Thoracic aorta (tissue), 2 donors: Measurements from ENCODE around the gene STPG1. TPM values are rescaled to one million over a fixed set of nuclear protein-coding genes. Genes with fewer than 3 reads are reported as not detected.

Experiments used
- ATAC-seq: fragments of 150-250 bp; one replicate; pipeline ENCODE4 v1.8.0; 2017; ENCODE audit warnings: low read depth; ENCODE audit not compliant: insufficient number of reproducible peaks, low FRiP score
- DNase-seq: peaks from one replicate; pipeline ENCODE4 v3.0.0-alpha.2; 2020; ENCODE audit warnings: low spot score
- H3K27ac ChIP-seq, 2 donors: fragments of 200-600 bp; sonication (generic); 1 replicate in 1 of 2; 2 replicates in 1 of 2; pipeline ENCODE4 v1.5.1; 2016; ENCODE audit warnings: mild to moderate bottlenecking in 2 of 2, moderate library complexity in 2 of 2
- H3K27me3 ChIP-seq: fragments of 200-600 bp; sonication (generic); replicated peaks from 2 replicates; pipeline ENCODE4 v1.6.0; 2016; ENCODE audit warnings: mild to moderate bottlenecking; ENCODE audit not compliant: insufficient read depth
- H3K36me3 ChIP-seq: fragments of 200-600 bp; sonication (generic); one replicate; pipeline ENCODE4 v1.5.1; 2016
- H3K4me1 ChIP-seq, 2 donors: fragments of 200-600 bp; sonication (generic); 1 replicate in 1 of 2; 2 replicates in 1 of 2; pipeline versions ENCODE4 v1.5.1 to v1.6.0; 2016; ENCODE audit warnings: low read depth in 2 of 2, mild to moderate bottlenecking in 1 of 2; ENCODE audit not compliant: control insufficient read depth in 1 of 2
- H3K4me3 ChIP-seq: fragments of 200-600 bp; sonication (generic); 2 replicates; pipeline ENCODE4 v1.5.1; 2016; ENCODE audit warnings: mild to moderate bottlenecking
- H3K9me3 ChIP-seq: fragments of 200-600 bp; sonication (generic); 2 replicates; pipeline ENCODE4 v1.5.1; 2016
- total RNA-seq, 2 donors: library from RNA; depleted of rRNA; stranded (reverse); fragments of >200 nt; gene quantifications; one replicate each; pipeline versions ENCODE4 v1.1.0 to v1.2.3, GENCODE V29; 2016
- TF ChIP-seq, protein P1 (sequence below): fragments of 200-600 bp; sonication (generic); IDR thresholded peaks from one replicate; pipeline ENCODE4 v1.5.1; 2019; ENCODE audit warnings: antibody characterized with exemption

The STPG1 gene
- total RNA-seq, 2 donors from 2014 or later: 1.5 to 4.0 TPM

DNA sequence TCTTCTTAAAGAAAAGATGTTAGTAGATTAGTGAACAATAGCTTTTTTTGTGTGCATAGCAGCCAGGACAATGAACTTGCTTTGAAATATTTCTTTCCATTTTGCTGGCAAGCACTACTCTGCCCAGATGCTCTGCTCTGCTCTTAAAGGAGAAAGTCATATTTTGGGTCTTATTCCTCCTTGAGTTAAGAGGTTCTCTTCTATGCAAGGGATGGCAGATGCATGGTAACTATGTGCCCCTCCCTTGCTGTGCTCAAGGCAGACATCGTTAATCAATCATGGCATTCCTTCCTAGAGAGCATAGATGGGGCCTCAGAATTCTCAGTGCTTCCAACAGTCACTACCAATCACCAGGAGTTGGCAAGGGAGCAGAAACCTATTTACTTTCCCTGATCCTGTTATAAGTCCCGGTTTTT lies 29.7 kb upstream of the STPG1 start:
- ATAC-seq (no peak), DNase-seq (no peak)
- Histone ChIP-seq H3K36me3 (no peaks in the 10 kb centered on the region), H3K4me1 (no peaks in the 10 kb centered on the region), H3K4me3 (no peak overlapping the region), H3K27ac (no peak overlapping the region), H3K27me3 (no peaks in the 10 kb centered on the region), H3K9me3 (no peaks in the 10 kb centered on the region)
- TF ChIP-seq, protein P1, sequence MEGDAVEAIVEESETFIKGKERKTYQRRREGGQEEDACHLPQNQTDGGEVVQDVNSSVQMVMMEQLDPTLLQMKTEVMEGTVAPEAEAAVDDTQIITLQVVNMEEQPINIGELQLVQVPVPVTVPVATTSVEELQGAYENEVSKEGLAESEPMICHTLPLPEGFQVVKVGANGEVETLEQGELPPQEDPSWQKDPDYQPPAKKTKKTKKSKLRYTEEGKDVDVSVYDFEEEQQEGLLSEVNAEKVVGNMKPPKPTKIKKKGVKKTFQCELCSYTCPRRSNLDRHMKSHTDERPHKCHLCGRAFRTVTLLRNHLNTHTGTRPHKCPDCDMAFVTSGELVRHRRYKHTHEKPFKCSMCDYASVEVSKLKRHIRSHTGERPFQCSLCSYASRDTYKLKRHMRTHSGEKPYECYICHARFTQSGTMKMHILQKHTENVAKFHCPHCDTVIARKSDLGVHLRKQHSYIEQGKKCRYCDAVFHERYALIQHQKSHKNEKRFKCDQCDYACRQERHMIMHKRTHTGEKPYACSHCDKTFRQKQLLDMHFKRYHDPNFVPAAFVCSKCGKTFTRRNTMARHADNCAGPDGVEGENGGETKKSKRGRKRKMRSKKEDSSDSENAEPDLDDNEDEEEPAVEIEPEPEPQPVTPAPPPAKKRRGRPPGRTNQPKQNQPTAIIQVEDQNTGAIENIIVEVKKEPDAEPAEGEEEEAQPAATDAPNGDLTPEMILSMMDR: no peak

GRCh38 chr1:24442764-24443163 lies 29.2 kb upstream of the STPG1 start:
- Histone ChIP-seq H3K9me3 (no peaks in the 10 kb centered on the region), H3K36me3 (no peaks in the 10 kb centered on the region), H3K27ac (no peak overlapping the region), H3K4me3 (no peak overlapping the region), H3K27me3 (no peaks in the 10 kb centered on the region), H3K4me1 (no peaks in the 10 kb centered on the region)
- TF ChIP-seq, protein P1: no peak
- no peak for DNase-seq
- ATAC-seq: no peak

DNA sequence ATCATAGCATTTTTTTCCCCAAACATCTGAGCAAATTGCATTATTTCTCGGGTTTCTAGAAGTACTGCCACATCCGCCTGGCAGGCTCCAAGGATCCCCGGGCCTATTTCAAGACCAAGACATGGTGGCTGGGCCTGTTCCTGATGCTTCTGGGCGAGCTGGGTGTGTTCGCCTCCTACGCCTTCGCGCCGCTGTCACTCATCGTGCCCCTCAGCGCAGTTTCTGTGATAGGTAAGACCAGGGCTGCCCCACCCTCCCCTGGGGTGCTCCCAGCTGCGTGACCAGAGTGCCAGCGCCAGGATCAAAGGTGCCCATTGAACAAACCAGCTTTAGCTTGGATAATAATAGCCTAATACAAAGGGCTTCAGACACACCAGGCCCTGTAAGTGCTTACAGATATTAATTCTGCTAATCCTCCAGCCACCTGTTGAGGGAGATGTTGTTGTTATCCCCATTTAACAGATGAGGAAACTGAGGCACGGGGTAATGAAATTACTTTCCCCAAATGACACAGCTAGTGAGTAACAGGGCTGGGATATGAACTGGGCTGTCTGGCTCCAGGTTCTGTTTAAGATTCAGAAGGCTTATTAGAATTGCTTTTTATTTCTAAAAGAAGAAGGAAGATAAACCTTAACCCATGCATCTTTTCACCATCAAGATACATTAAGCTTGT lies 28.6 kb upstream of the STPG1 start:
- Histone ChIP-seq H3K36me3 (no peaks in the 10 kb centered on the region), H3K27me3 (no peaks in the 10 kb centered on the region), H3K4me1 (no peaks in the 10 kb centered on the region), H3K4me3 (no peak overlapping the region), H3K27ac (no peak overlapping the region), H3K9me3 (no peaks in the 10 kb centered on the region)
- ATAC-seq (no peak), DNase-seq (no peak)
- TF ChIP-seq, protein P1: no peak

- no peak for ATAC-seq
- H3K27ac ChIP-seq: no peak overlapping the region
- TF ChIP-seq, protein P1: no peak
- no peaks in the 10 kb centered on the region for H3K9me3 ChIP-seq
- H3K4me3 ChIP-seq: no peak overlapping the region
- H3K36me3 ChIP-seq: no peaks in the 10 kb centered on the region
- no peaks in the 10 kb centered on the region for H3K27me3 ChIP-seq
- DNase-seq: no peak
- H3K4me1 ChIP-seq: no peaks in the 10 kb centered on the region
Observed at GRCh38 chr1:24441480-24441879, 27.9 kb upstream of the STPG1 start.

GRCh38 chr1:24440436-24440835 lies 26.9 kb upstream of the STPG1 start:
- TF ChIP-seq, protein P1: no peak
- DNase-seq (no peak), ATAC-seq (no peak)
- Histone ChIP-seq H3K9me3 (no peaks in the 10 kb centered on the region), H3K27ac (no peak overlapping the region), H3K4me3 (no peak overlapping the region), H3K4me1 (no peaks in the 10 kb centered on the region), H3K27me3 (no peaks in the 10 kb centered on the region), H3K36me3 (no peaks in the 10 kb centered on the region)
